T47D (cell line): ENCODE results near the gene HOMER1.
A peak's percentile ranks its signal among the peaks of the same experiment; 100 is the strongest.
"Not testable (repeated sequence)": the region's sequence is repeated elsewhere in the genome, so short reads cannot be mapped to it uniquely, and the experiment has no call there.

Experiments used
- DNase-seq, 2 experiments: peaks; one replicate each; pipeline versions ENCODE4 v3.0.0 to v3.0.0-alpha.2; 2011 to 2012; ENCODE audit warnings: low read depth in 1 of 2, low spot score in 1 of 2
- JUND ChIP-seq: IDR thresholded peaks from 2 replicates; pipeline ENCODE4 v1.6.1; 2012; ENCODE audit warnings: low read depth
- in situ Hi-C: cut with HindIII; loops from 2 replicates; pipeline ENCODE4 v1.10.0; 2016; ENCODE audit warnings: low sequenced_read_pairs, low pct_unique_long_range_greater_than_20kb

The HOMER1 gene

GRCh38 chr5:79536193-79536906 is 22.4 kb upstream of the HOMER1 start:
- TF ChIP-seq JUND: no peak
- in situ Hi-C loops: no loop called here
- DNase-seq: no peak

GRCh38 chr5:79535477-79536192 is 21.7 kb upstream of the HOMER1 start:
- no peak for DNase-seq
- TF ChIP-seq JUND: no peak
- in situ Hi-C loops: no loop called here

- in situ Hi-C loops: no loop called here
- DNase-seq: no peak
- TF ChIP-seq JUND: no peak
Measured at GRCh38 chr5:79529110-79529509, 15.2 kb upstream of the HOMER1 start.

- DNase-seq: no peak
- no peak for TF ChIP-seq JUND
- in situ Hi-C loops: no loop called here
Measured at GRCh38 chr5:79527431-79527830, 13.5 kb upstream of the HOMER1 start.

DNA sequence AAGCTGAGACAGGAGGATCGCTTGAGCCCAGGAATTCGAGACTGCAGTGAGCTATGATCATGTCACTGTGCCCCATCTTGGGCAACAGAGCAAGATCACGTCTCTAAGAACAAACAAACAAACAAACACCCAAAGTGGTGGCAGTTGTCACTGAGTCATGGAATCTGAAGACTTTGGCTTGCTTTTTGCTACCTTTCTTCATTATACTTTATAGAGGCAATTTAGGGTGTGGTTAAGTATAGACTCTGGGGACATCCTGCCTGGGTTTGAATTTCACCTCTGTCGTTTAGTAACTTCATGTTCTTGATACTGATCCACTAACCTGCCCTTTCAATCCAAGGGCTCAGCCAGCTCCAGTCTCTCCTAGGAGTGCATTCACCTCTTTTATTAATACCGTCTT is 13.0 kb upstream of the HOMER1 start:
- DNase-seq: no peak
- TF ChIP-seq JUND: no peak
- in situ Hi-C loops: no loop called here

DNA sequence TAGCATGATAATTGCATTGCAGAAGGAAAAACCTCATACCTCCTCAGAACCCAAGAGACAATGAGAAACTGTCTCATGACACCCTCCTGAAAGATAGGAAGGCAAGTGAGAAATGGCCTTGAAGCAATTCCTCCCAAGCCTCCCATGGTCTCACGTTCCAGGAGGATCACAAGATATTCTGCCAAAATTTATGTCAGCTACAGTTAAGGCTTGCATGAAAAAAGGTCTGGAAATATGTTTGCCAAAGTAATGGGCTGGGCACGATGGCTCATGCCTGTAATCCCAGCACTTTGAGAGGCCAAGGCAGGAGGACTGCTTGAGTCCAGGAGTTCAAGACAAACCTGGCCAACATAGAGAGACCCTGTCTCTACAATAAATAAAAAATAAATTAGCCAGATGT is 12.6 kb upstream of the HOMER1 start:
- in situ Hi-C loops: no loop called here
- DNase-seq: no peak
- TF ChIP-seq JUND: no peak

DNA sequence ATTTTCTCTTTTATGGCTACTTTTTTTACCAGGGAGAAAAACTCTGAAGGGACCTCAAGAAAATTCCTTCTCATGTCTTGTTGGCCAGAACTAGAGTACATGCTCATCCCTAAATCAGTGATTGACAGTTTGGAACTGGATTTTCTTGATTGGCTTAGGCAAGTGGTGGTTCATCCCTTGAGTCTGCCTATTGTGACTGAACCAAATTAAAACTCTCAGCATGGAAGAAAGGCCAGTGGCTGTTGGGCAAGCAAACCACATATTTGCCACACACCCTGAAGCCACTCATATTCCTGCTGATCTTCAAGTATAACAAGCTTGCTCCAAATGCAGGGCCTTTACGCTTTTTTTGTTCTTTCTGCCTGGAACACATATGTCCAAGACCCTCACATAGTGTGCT is 7.2 kb upstream of the HOMER1 start:
- peak in 1 of 2 experiments; percentile 64 for DNase-seq
- in situ Hi-C loops: no loop called here
- no peak for TF ChIP-seq JUND

DNA sequence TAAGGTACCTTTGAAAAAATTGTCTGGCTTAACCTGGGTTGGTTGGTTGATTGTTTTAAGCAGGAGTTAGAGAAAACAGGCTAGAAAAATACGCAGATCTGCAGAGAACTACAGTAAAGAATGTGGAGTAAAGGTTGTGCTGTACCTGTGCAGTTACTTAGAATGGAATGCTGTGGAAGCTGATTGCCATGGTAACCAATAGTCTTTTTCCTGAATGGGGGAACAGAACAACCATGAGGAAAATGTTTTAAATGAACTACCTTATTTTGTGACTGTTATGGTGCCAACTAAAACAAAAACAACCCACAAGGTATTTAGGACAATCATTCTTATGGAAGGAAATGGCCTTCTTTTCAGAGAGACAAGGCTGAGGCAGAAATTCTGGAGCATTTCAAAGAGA is 4.8 kb upstream of the HOMER1 start:
- in situ Hi-C loops: no loop called here
- TF ChIP-seq JUND: no peak
- no peak for DNase-seq

GRCh38 chr5:79517601-79518000 is 3.7 kb upstream of the HOMER1 start:
- no peak for TF ChIP-seq JUND
- no peak for DNase-seq
- in situ Hi-C loops: no loop called here

DNA sequence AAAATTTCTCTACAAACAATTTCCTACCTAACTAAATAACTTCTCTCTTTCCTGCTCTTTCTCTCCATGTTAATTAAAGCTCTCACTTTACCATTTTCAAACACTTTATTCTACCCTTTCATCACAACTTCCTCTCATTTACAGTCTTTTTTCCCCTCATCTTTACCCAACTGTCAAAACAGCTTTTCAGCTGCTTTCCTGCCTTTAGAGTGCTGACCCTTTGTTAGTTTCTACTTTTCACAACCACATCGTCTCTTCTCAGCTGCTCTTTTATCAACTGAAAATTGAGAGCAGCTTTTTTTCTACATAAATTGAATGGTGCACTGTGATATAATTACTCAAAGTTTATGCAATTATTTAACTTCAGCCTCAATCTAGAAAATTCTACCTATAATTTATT is 3.1 kb upstream of the HOMER1 start:
- in situ Hi-C loops: no loop called here
- no peak for TF ChIP-seq JUND
- no peak for DNase-seq

- in situ Hi-C loops: not testable (repeated sequence)
Measured at GRCh38 chr5:79516331-79516730, 2.4 kb upstream of the HOMER1 start.

DNA sequence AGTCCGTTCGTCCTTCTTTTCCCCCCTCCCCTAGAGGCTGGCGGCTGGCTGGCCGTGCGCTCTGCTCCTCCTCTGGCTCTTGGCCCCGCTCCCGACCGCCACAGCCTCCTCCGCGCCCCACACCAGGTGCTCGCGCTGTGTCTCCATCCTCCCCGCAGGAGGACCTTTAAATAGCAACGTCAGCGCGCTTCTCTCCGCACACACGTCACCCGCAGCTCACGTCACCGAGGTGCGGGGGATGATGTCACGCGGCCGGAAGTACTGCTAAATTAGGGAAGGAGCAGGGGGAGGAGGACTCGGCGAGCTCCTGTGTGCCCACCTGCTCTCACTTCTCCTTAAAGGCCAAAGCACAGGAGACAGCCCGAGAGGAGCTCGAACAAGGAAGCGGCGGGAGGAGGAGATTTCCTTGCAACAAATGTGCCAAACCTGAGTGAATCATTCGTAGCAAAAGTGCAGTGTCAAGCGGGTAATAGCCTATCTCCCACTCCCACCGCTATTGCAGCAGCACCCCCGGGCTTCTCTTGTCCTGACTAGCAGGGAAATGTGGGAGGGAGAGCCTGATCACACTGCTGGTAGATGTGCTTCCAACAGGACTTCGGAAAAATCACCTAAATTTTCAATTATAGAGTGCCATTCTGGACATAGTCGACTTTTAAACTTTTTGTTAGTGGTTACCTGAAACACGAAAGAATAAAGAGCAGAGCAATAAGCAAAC is 614 bp upstream of the HOMER1 start:
- no peak for TF ChIP-seq JUND
- peak; percentile 70 to 98 for DNase-seq
- in situ Hi-C loops: no loop called here

More at GRCh38 chr5:79516331-79516730, 2.4 kb upstream of the HOMER1 start:
- DNase-seq: not testable (repeated sequence)

GRCh38 chr5:79513308-79513703 is 628 bp downstream of the HOMER1 start:
- TF ChIP-seq JUND: no peak
- in situ Hi-C loops: no loop called here
- DNase-seq: no peak
